HG03159 (cell line): ENCODE results near the gene FBXW9.
"Not testable (repeated sequence)": the region's sequence is repeated elsewhere in the genome, so short reads cannot be mapped to it uniquely, and the experiment has no call there.

Experiments used
- ATAC-seq: cut with Tn5 transposase; IDR thresholded peaks from one replicate; pipeline ENCODE4 v1.9.1; 2021; ENCODE audit warnings: mild to moderate bottlenecking, moderate library complexity; ENCODE audit not compliant: unreplicated experiment

FBXW9 gene

DNA sequence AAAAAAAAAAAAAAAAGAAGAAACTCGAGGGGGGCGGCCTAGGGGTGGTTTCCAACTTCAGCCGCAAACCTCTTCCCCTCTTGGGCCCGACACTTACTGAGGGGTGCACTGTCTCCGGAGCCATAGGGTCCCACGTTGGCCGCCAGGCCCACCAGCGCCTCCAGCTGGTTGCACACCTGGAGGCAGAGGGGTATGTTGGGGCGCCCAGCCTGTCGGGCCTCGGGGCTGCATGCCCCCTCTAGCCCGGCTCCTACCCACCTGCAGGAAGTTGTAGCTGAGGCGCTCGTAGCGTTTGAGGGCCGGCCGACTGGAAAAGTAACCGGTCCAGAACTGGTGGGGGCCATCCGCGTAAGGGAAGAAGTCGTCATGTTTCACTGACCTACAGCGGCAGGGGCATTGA, 38.5 kb downstream of the FBXW9 start:
- no peak for ATAC-seq

DNA sequence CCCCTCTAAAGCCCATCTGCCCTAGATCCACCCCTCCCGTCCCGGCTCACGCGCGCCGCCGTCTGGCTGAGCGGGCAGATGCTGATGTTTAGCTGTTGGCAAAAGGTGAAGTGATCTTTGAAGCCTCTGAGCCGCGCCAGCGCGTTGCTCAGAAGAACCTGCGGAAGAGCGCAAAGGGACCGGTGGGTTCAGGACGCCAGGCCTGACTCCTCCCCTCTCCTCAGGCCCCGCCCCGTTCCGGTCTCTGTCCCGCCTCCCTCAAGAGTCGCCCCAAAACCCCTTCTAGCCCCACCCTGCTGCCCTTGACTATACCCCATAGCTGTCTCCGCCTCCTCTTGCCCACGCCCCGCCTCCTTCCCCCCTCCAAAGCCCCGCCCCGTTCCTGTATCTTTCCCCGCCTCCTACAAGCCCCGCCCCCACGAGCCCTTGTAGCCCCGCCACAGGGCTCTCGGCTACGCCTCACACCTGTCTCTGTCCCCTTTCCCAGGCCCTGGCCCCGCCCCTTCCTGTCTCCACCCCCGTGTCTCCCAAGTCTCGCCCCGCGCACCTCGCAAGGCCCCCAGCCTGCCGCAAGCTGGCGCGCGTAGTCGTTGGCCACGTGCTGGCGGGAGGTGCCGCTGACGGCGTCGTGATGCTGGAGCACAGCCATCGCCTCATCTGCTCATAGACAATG, 39.4 kb downstream of the FBXW9 start:
- ATAC-seq: no peak

DNA sequence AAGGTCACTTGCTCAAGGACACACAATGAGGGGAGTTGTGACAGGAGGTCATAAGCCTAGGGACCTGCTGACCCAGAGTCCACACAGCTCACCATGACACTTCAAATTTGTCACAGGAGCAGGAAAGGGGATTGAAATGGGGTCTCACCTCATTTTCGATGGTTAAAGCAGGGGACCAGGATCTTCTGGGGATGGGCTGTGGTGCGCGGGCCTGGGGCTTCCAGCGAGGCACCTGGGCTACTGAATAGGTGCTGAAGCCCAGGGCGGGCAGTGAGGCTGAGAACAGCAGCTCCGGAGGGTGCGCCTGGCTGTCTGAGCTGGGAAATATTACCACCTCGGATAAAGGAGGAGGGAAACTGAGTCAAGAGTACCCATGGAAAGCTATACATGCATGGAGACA, 40.9 kb downstream of the FBXW9 start:
- ATAC-seq: no peak

DNA sequence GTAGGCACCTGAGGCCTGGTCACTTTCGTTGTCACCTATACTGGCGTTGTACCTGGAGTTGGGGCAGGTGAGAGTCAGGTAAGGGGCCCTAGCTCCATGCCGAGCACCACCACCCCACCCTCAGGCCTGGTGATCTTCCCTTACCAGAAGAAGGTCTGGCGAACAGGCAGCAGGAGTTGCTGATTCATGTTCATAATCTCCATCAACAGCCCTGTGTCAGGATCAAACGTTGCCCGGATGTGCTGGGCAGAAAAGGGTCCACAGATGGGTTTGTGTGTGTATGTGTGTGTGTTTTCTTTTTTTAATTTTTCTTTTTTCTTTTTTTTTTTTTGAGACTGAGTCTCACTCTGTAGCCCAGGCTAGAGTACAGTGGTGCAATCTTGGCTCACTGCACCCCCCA, 44.2 kb downstream of the FBXW9 start:
- no peak for ATAC-seq

DNA sequence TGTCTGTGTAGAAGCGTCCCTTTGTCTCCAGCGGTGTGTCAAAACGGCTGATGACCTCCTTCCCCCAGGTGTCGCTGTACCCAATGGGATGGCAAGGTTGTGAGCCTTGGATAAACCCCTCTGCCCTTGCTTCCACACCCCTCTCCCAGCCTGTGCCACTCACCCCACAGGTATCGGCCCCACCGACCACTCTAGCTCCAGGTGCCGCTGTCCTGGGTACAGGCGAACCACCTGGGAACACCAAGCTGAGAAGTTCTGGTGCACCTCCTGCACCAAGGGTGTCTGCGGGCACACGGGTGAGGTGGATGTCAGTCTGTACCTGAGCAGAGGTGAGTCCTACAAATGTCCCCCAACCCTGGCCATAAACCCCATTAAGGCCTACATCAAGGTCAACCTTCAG, 46.5 kb downstream of the FBXW9 start:
- ATAC-seq: no peak

DNA sequence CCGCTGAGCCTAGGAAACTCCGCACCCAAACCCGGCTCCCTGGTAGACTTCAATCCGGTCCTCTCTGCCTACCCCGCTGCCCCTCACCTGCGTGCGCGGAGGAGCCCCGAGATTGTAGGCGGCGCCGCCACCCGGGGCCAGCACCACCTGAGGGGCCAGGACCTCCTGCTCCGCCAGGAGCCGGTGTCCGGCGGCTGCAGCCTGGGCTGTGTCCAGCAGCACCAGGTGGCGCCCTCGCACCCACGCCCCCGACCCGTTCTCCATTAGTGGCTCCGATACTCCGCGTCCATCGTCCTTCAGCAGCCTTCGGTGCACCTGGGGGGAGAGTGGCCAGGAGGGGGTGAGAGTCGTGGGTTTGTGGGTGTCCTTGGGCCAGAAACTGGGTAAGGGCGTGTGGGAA, 48.3 kb downstream of the FBXW9 start:
- ATAC-seq: no peak

DNA sequence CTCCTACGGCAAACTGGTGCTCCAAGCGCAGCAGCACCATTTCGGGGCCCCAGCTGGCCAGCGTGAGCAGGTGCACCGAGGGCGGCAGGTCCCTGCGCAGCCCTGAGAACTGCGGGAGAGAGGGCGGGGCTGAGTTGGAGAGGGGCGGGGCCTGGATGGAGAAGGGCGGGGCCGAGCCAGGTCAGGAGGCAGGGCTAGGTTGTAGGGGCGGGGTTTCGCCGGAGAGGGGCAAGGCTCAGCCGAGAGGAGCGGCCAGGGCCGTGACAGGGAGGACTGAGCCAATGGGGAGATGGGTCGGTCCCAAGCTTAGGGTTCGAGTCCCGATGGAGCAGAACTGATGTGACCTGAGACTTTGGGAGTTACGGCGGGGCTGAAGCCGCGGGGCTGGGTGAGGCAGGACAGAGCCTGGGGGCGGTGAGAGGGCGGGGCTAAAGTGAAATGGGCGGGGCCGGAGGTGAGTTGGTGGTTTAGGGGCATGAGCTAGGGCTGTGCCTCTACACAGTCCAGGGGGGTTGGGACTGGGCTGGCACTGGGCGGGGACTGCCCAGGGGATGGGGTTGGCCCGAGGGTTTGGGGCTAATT, 48.9 kb downstream of the FBXW9 start:
- ATAC-seq: no peak

DNA sequence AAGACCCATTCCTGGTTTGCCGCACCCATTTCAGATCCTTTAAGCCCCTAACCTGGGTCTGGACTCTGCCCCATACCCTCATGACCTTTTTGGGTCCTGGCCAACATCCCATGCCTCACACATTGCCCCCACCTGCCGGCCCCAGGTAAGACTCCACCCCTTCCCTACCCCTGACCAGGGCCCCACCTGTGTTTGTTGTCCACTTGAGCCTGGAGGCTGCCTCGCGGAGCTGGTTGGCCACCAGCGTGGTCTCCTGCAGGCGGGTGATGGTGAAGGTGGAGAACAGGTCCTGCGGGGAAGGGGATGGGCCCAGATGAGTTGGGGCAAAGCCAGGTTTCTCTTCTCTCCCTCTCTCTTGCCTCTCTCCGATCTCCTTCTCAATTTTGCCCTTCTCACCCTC, 49.4 kb downstream of the FBXW9 start:
- ATAC-seq: no peak

DNA sequence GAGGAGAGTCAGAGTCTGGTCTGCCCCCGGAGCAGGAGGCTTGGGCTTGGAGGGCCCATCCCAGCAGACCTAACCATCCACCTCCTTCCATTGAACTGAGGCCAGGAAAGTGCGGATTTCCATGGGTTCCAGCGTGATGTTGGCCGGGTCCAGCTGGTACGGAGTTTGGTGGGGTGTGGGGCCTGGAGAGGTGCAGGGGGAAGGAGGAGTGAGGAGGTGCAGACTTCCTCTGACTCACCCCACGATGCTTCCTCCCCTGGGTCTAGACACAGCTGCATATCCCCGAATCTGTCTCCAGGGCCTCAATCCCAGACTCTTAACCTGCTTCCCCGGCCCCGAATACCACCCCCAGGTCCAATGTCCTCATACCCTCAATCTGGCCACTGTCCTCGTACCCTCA, 49.9 kb downstream of the FBXW9 start:
- no peak for ATAC-seq

DNA sequence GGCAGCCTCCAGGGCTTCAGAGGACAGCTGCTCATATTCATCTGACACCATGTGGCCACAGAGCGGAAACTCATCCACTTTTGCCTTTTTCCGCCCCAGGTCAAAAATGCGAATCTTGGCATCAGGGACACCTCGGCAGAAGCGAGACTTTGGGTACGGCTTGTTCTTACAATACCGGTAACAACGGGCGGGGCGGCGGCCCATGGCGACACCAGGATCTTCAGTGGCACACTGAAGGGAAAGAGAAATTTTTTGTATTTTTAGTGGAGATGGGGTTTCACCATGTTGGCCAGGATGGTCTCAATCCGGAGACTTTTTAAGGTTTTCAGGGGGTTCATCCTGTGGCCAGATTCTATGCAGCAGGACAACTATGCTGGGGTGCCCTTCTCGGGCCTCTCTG, 52.7 kb downstream of the FBXW9 start:
- not testable (repeated sequence) for ATAC-seq

DNA sequence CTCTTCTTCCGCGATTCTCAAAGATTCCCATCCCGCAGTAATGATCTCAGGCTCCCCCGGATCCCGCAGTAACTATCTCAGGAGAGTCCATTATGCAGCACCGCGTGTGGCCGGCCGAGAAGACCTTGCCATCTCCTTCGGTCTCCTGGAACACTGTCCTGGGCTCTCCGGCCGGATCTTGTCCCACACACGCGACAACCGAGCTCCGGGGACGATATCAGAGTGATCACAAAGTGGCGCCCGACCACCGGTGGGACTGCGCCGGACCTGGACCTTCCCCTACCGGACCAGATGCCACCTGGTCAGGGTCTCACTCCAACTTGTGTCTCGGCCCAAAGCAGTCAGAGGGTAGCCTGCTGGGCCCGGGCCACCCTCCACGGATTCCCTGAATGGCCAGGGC, 53.9 kb downstream of the FBXW9 start:
- ATAC-seq: no peak

DNA sequence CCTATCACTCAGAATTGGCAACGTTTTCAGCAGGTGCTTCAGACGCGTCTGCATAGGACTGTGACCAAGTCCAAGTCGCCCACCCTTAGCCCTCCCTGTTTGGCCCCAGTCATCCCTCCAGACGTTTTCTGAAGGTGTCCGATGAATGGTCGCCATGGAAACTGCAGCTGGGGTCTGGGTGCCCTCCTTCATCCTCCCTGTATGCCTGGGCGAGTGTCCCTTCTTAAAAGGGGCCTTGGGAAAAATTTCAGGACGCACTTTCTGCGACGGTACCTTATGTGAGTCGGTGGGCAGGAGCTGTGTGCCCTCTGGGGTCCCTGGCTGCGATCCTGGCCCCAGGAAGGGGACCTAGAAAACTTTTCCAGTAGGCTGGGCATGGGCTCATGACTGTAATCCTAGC, 55.0 kb downstream of the FBXW9 start:
- ATAC-seq: no peak

DNA sequence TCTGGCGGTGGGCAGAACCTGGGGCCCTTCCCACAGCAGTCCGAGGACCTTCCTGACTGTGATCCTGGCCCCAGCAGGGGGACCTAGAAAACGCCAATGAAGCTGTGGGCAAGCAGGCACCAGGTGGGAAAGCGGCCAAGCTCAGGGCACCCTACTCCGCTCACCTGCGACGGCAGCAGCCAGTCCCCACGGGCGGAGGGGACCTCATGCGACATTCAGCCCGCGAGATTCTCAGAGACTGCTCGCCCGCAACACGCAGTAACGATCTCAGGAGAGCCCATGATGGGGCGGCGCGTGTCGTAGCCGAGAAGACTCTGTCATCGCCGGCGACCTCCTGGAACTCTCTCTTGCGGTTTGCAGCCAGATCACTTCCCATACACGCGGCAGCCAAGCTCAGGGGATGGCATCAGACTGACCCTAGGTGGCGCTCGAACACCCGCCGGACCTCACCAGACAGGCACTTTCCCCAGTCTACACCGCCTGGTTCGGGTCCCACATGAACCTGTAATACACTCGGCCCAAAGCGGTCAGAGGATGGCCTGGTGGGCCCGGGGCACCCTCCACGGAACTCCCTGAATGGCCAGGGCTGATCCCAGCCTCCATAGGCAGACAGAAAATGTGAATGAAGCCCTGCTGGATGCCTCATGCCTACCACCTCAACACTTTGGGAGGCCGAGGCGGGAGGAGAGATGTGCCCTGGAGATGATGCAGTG, 56.4 kb downstream of the FBXW9 start:
- ATAC-seq: no peak
